SK-N-SH (cell line): ENCODE results near the gene IRAK3. TPM values are rescaled to one million over a fixed set of nuclear protein-coding genes. Genes with fewer than 3 reads are reported as not detected.
"Not testable (repeated sequence)": the region's sequence is repeated elsewhere in the genome, so short reads cannot be mapped to it uniquely, and the experiment has no call there.

Source experiments
- CTCF ChIA-PET: fragments of 300-600, 350-600 bp; formaldehyde crosslinking; extraction: SDS; loops from one replicate; lab custom pipeline; 2021; lab: Yijun Ruan, JAX
- POLR2A ChIA-PET: fragments of 350-600 bp; sonication (Branson Sonifier 250); formaldehyde crosslinking; extraction: SDS; loops from one replicate; lab custom pipeline; 2020; ENCODE audit warnings: antibody characterized with exemption, inconsistent platforms; lab: Yijun Ruan, JAX
- DNase-seq: peaks from one replicate; pipeline ENCODE4 v3.0.0; 2012
- H2AFZ ChIP-seq: fragments of 200-600 bp; sonication (generic); 2 replicates; pipeline ENCODE4 v1.8.1; 2016; ENCODE audit warnings: antibody characterized with exemption, mild to moderate bottlenecking, low read depth
- H3F3A ChIP-seq: fragments of 200-600 bp; sonication (generic); replicated peaks from 2 replicates; pipeline ENCODE3; 2016; ENCODE audit warnings: antibody characterized with exemption, mild to moderate bottlenecking; ENCODE audit not compliant: insufficient read depth
- H3K27ac ChIP-seq, 2 experiments: fragments of 200-500 bp in 1 of 2; fragments of 200-600 bp in 1 of 2; sonication (Bioruptor generic) in 1 of 2; sonication (generic), shearing (Covaris generic) in 1 of 2; 2 replicates each; pipeline versions ENCODE4 v1.5.1 to v1.6.1; 2014 to 2016; ENCODE audit warnings: low read depth in 2 of 2, inconsistent platforms in 1 of 2, low read length in 1 of 2, mild to moderate bottlenecking in 1 of 2, mixed read lengths in 1 of 2
- H3K27me3 ChIP-seq: fragments of 200-600 bp; sonication (generic), shearing (Covaris generic); 2 replicates; pipeline ENCODE4 v1.6.1; 2016; ENCODE audit warnings: mixed run types; ENCODE audit not compliant: insufficient read depth
- H3K36me3 ChIP-seq, 2 experiments: fragments of 200-500 bp in 1 of 2; fragments of 200-600 bp in 1 of 2; sonication (Bioruptor generic) in 1 of 2; sonication (generic) in 1 of 2; replicated peaks in 1 of 2; 2 replicates each; pipeline versions ENCODE3 to v1.5.1; 2014 to 2016; ENCODE audit warnings: low read length in 1 of 2, mild to moderate bottlenecking in 1 of 2; ENCODE audit not compliant: insufficient read depth in 2 of 2, control insufficient read depth in 1 of 2
- H3K4me1 ChIP-seq, 2 experiments: fragments of 200-500 bp in 1 of 2; fragments of 200-600 bp in 1 of 2; sonication (Bioruptor generic) in 1 of 2; sonication (generic), shearing (Covaris generic) in 1 of 2; 2 replicates each; pipeline versions ENCODE4 v1.5.1 to v1.6.1; 2014 to 2016; ENCODE audit warnings: low read depth in 1 of 2, low read length in 1 of 2, mixed run types in 1 of 2; ENCODE audit not compliant: insufficient read depth in 2 of 2, control insufficient read depth in 1 of 2
- H3K4me2 ChIP-seq: fragments of 200-600 bp; sonication (generic), shearing (Covaris generic); 2 replicates; pipeline ENCODE4 v1.6.1; 2017; ENCODE audit warnings: mixed run types
- H3K4me3 ChIP-seq, 2 experiments: fragments of 200-500 bp in 1 of 2; fragments of 200-600 bp in 1 of 2; sonication (Bioruptor generic) in 1 of 2; sonication (generic), shearing (Covaris generic) in 1 of 2; 2 replicates each; pipeline versions ENCODE4 v1.5.1 to v1.8.1; 2014 to 2016; ENCODE audit warnings: low read depth in 2 of 2, inconsistent platforms in 1 of 2, low read length in 1 of 2, mild to moderate bottlenecking in 1 of 2, mixed read lengths in 1 of 2, moderate library complexity in 1 of 2
- H3K79me2 ChIP-seq: fragments of 200-600 bp; sonication (generic); 2 replicates; pipeline ENCODE4 v1.8.1; 2017; ENCODE audit warnings: mild to moderate bottlenecking; ENCODE audit not compliant: insufficient read depth
- H3K9ac ChIP-seq: fragments of 200-600 bp; sonication (generic); 2 replicates; pipeline ENCODE4 v1.6.1; 2017; ENCODE audit warnings: mixed run types
- H3K9me2 ChIP-seq: fragments of 200-600 bp; sonication (generic); 2 replicates; pipeline ENCODE4 v1.6.1; 2017; ENCODE audit warnings: mixed run types
- H3K9me3 ChIP-seq: fragments of 200-600 bp; sonication (generic); 2 replicates; pipeline ENCODE4 v1.6.1; 2017; ENCODE audit warnings: mixed run types, mild to moderate bottlenecking, moderate library complexity
- H4K20me1 ChIP-seq: fragments of 200-600 bp; sonication (generic); 2 replicates; pipeline ENCODE4 v1.6.1; 2017; ENCODE audit warnings: mild to moderate bottlenecking, mixed run types; ENCODE audit not compliant: insufficient read depth
- EP300 ChIP-seq, 2 experiments: IDR thresholded peaks; 2 replicates each; pipeline versions ENCODE4 v1.4.0 to v1.6.1; 2012; ENCODE audit warnings: borderline replicate concordance in 1 of 2, low read depth in 1 of 2, low read length in 1 of 2
- EZH2phosphoT487 ChIP-seq: fragments of 200-600 bp; sonication (generic); IDR thresholded peaks from 2 replicates; pipeline ENCODE4 v1.6.1; 2017; ENCODE audit warnings: low read depth, mixed run types, mild to moderate bottlenecking, antibody characterized with exemption, moderate library complexity, borderline replicate concordance
- GABPA ChIP-seq: IDR thresholded peaks from 2 replicates; pipeline ENCODE4 v1.4.0; 2012; ENCODE audit warnings: low read depth, mild to moderate bottlenecking
- POLR2AphosphoS5 ChIP-seq: IDR thresholded peaks from 2 replicates; pipeline ENCODE4 v1.6.1; 2012; ENCODE audit warnings: low read depth, low read length
- REST ChIP-seq: IDR thresholded peaks from 2 replicates; pipeline ENCODE4 v1.6.1; 2012; ENCODE audit warnings: mild to moderate bottlenecking, low read depth, low read length, moderate library complexity
- RXRA ChIP-seq: IDR thresholded peaks from 2 replicates; pipeline ENCODE4 v1.4.0; 2012; ENCODE audit warnings: low read depth, mild to moderate bottlenecking, borderline replicate concordance
- SIN3A ChIP-seq: IDR thresholded peaks from 2 replicates; pipeline ENCODE4 v1.6.1; 2012; ENCODE audit warnings: low read depth, mild to moderate bottlenecking, low read length, moderate library complexity, borderline replicate concordance
- TAF1 ChIP-seq: IDR thresholded peaks from 2 replicates; pipeline ENCODE4 v1.6.1; 2012; ENCODE audit warnings: low read depth, mild to moderate bottlenecking, low read length, moderate library complexity, borderline replicate concordance
- USF1 ChIP-seq: IDR thresholded peaks from 2 replicates; pipeline ENCODE4 v1.4.0; 2012; ENCODE audit warnings: low read depth, borderline replicate concordance
- USF2 ChIP-seq: fragments of 150-350 bp; IDR thresholded peaks from 2 replicates; pipeline ENCODE4 v1.6.1; 2017; ENCODE audit warnings: antibody characterized with exemption, low read length, low read depth, borderline replicate concordance
- YY1 ChIP-seq: IDR thresholded peaks from 2 replicates; pipeline ENCODE4 v1.4.0; 2012; ENCODE audit warnings: low read depth, mild to moderate bottlenecking
- WGBS: methylation state at CpG from one replicate; pipeline ENCODE4 v1.1.6; 2017; ENCODE audit warnings: low lambda C conversion rate; 5-methylcytosine and 5-hydroxymethylcytosine counted together
- polyA plus RNA-seq, 3 experiments: library from polyadenylated mRNA; depleted of rRNA; stranded (reverse); fragments of >200 nt; gene quantifications; 2 replicates each; pipeline ENCODE4 v1.2.3, GENCODE V29; 2012

IRAK3 gene
- polyA plus RNA-seq, 1 of the 3 experiments (the other 2 are of a cell fraction) = not detected

- no peaks in the 10 kb centered on the region for H3K36me3 ChIP-seq
- no peak overlapping the region for H3K4me2 ChIP-seq
- no peaks in the 10 kb centered on the region for H3K79me2 ChIP-seq
- H4K20me1 ChIP-seq = no peaks in the 10 kb centered on the region
- H3K9ac ChIP-seq = no peak overlapping the region
- H3K27ac ChIP-seq = no peak overlapping the region
- no peaks in the 10 kb centered on the region for H3K4me1 ChIP-seq
- ChIA-PET POLR2A (interaction anchor here (1.0 kb wide), 1 partner anchor 13 kb away, joined by 4 read pairs; no protein-coding TSS in a partner anchor), CTCF (interaction anchor here (1.3 kb wide), 1 partner anchor 38 kb away, joined by 3 read pairs; no protein-coding TSS in a partner anchor)
- H3K9me3 ChIP-seq = no peaks in the 10 kb centered on the region
- DNase-seq = no peak
- H3K9me2 ChIP-seq = no peaks in the 10 kb centered on the region
- WGBS = 55% methylated on average over 3 of the region's 3 CpGs
- no peaks in the 10 kb centered on the region for H3F3A ChIP-seq
- H3K4me3 ChIP-seq = no peak overlapping the region
- TF ChIP-seq GABPA = no peak
- no peak for TF ChIP-seq EP300 (IDR thresholded peaks at IDR 0.05; ENCODE audit: borderline replicate concordance in 1 of 2, low read depth in 1 of 2, low read length in 1 of 2)
- TF ChIP-seq USF1 = no peak
- no peak for TF ChIP-seq POLR2AphosphoS5
- TF ChIP-seq TAF1 = no peak
- no peak for TF ChIP-seq RXRA
- no peak for TF ChIP-seq SIN3A
- TF ChIP-seq USF2 = no peak
- TF ChIP-seq EZH2phosphoT487 = no peak
- TF ChIP-seq YY1 = no peak
- no peak for TF ChIP-seq REST
- peaks cover 18% of the 10 kb centered on the region; the same call in 1 of the 2 replicates for H3K27me3 ChIP-seq
- H2AFZ ChIP-seq = no peak overlapping the region
These were observed 6.1 kb upstream of the IRAK3 start for GRCh38 chr12:66182956-66183355.

GRCh38 chr12:66184822-66185221, 4.2 kb upstream of the IRAK3 start:
- H3K79me2 ChIP-seq, H3K4me2 ChIP-seq, H3K27ac ChIP-seq, H3K4me1 ChIP-seq, H2AFZ ChIP-seq, H3F3A ChIP-seq, H3K9ac ChIP-seq, H4K20me1 ChIP-seq, H3K4me3 ChIP-seq, H3K36me3 ChIP-seq, H3K9me2 ChIP-seq, POLR2A ChIA-PET, CTCF ChIA-PET, DNase-seq, H3K9me3 ChIP-seq: not testable (repeated sequence)
- H3K27me3 ChIP-seq = peaks cover 29% of the 10 kb centered on the region
- WGBS = 0% methylated on average over 3 of the region's 3 CpGs
